Upper lobe of right lung (tissue), 1 donor: ENCODE results near the gene SPAG16. TPM values are rescaled to one million over a fixed set of nuclear protein-coding genes. Genes with fewer than 3 reads are reported as not detected.

Source experiments
- ATAC-seq: fragments of 200-7000 bp; cut with Tn5 transposase; one replicate; pipeline ENCODE4 v1.9.1; 2020; ENCODE audit warnings: mild to moderate bottlenecking, moderate library complexity
- DNase-seq: peaks from one replicate; pipeline ENCODE4 v3.0.0-alpha.2; 2020
- H3K27ac ChIP-seq: fragments of 200-600 bp; one replicate; pipeline ENCODE4 v1.8.0; 2022
- H3K27me3 ChIP-seq: fragments of 200-600 bp; one replicate; pipeline ENCODE4 v1.8.0; 2022; ENCODE audit warnings: mild to moderate bottlenecking
- H3K36me3 ChIP-seq: fragments of 200-600 bp; one replicate; pipeline ENCODE4 v1.8.0; 2022
- H3K4me1 ChIP-seq: fragments of 200-600 bp; one replicate; pipeline ENCODE4 v1.8.0; 2022
- H3K4me3 ChIP-seq: fragments of 200-600 bp; one replicate; pipeline ENCODE4 v1.8.0; 2022; ENCODE audit warnings: mild to moderate bottlenecking
- H3K9me3 ChIP-seq: fragments of 200-600 bp; one replicate; pipeline ENCODE4 v1.8.0; 2022
- intact Hi-C: fragments of 100-400 bp; cut with DNase I; formaldehyde crosslinking; loops from one replicate; pipeline ENCODE4 v1.11.0; 2022
- total RNA-seq: library from RNA; stranded (reverse); fragmentation: NEBNext Ultra II Directional; extraction: Animal tissue kit (Norgen Biotek cat#: 25700); gene quantifications from one replicate; pipeline ENCODE4 v1.2.1, GENCODE V29; 2021
- TF ChIP-seq, protein P1 (sequence below): fragments of 200-600 bp; IDR thresholded peaks from one replicate; pipeline ENCODE4 v1.8.0; 2022; ENCODE audit warnings: antibody characterized with exemption
- donor health status: DM: no; HTN: yes; CAD: no; lungs with severe emphysema.

SPAG16 gene
- total RNA-seq, 1 donor from 2014 or later = 11.6 TPM

DNA sequence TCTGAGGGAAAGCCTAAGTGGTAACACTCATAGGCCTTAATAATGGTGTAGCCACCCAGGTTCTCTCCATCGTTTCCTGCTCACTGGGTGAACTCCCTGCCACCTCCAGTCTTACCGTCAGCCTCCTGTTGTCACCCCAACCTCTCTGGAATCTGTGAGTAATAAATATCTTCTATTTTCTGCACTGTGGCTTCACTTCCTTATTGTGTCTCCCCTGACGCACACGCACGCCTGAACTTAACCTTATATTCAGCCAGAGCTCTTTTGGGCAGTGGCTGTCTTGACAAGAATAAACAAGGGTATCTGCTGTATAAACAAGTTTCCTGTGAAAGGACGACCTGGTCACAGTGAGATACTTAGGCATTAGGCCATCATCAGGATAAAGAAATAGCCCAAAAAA is 467.2 kb downstream of the SPAG16 start:
- intact Hi-C loops = no loop called here
- no peaks in the 10 kb centered on the region for H3K4me1 ChIP-seq
- no peaks in the 10 kb centered on the region for H3K36me3 ChIP-seq
- no peaks in the 10 kb centered on the region for H3K27me3 ChIP-seq
- no peaks in the 10 kb centered on the region for H3K9me3 ChIP-seq
- ATAC-seq (no peak), DNase-seq (no peak)
- TF ChIP-seq, protein P1, sequence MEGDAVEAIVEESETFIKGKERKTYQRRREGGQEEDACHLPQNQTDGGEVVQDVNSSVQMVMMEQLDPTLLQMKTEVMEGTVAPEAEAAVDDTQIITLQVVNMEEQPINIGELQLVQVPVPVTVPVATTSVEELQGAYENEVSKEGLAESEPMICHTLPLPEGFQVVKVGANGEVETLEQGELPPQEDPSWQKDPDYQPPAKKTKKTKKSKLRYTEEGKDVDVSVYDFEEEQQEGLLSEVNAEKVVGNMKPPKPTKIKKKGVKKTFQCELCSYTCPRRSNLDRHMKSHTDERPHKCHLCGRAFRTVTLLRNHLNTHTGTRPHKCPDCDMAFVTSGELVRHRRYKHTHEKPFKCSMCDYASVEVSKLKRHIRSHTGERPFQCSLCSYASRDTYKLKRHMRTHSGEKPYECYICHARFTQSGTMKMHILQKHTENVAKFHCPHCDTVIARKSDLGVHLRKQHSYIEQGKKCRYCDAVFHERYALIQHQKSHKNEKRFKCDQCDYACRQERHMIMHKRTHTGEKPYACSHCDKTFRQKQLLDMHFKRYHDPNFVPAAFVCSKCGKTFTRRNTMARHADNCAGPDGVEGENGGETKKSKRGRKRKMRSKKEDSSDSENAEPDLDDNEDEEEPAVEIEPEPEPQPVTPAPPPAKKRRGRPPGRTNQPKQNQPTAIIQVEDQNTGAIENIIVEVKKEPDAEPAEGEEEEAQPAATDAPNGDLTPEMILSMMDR = no peak
- no peak overlapping the region for H3K4me3 ChIP-seq
- no peak overlapping the region for H3K27ac ChIP-seq

DNA sequence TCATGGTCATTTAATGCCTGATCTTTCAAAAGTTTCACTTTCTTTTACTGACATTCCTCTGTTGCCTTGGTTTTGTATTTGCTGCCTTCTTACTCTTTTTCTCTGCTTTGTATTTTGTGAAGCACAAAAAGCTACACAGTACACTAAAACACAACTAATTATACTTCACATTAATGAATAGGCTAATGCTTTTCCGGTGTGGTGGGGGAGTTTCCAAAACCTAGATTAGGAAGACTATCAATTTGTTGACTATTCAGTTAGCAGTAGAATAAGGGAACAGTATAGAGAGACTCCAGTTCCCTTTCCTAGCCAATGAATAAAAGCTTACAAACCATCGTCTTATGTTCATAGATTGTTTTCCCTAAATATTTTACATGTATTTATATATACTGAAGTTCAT is 468.3 kb downstream of the SPAG16 start:
- TF ChIP-seq, protein P1 = no peak
- Histone ChIP-seq H3K9me3 (no peaks in the 10 kb centered on the region), H3K36me3 (no peaks in the 10 kb centered on the region), H3K27me3 (no peaks in the 10 kb centered on the region), H3K4me3 (no peak overlapping the region), H3K27ac (no peak overlapping the region), H3K4me1 (no peaks in the 10 kb centered on the region)
- DNase-seq (no peak), ATAC-seq (no peak)
- intact Hi-C loops = no loop called here

GRCh38 chr2:213757525-213757924 is 473.3 kb downstream of the SPAG16 start:
- no peaks in the 10 kb centered on the region for H3K9me3 ChIP-seq
- no peaks in the 10 kb centered on the region for H3K4me1 ChIP-seq
- intact Hi-C loops = no loop called here
- no peak overlapping the region for H3K27ac ChIP-seq
- no peaks in the 10 kb centered on the region for H3K27me3 ChIP-seq
- no peaks in the 10 kb centered on the region for H3K36me3 ChIP-seq
- ATAC-seq (no peak), DNase-seq (no peak)
- TF ChIP-seq, protein P1 = no peak
- no peak overlapping the region for H3K4me3 ChIP-seq

DNA sequence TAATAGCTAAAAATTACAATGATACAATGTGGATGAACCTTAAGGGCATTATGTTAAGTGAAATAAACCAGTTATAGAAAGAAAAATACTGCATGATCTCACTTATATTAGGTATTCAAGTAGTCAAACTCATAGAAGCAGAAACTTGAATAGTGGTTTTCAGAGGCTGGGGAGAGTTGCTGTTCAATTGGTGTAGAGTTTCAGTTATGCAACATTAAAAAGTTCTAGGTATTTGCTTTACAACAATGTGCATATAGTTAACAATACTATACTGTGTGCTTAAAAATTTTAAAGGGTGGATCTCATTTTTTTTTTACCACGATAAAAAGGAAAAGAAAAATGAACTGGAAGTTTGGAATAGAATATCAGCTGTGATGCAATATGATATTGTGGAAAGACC is 479.1 kb downstream of the SPAG16 start:
- intact Hi-C loops = no loop called here
- no peaks in the 10 kb centered on the region for H3K4me1 ChIP-seq
- TF ChIP-seq, protein P1 = no peak
- H3K27ac ChIP-seq = no peak overlapping the region
- ATAC-seq = no peak
- H3K4me3 ChIP-seq = no peak overlapping the region
- H3K27me3 ChIP-seq = no peaks in the 10 kb centered on the region
- DNase-seq = no peak
- no peaks in the 10 kb centered on the region for H3K36me3 ChIP-seq
- no peaks in the 10 kb centered on the region for H3K9me3 ChIP-seq

DNA sequence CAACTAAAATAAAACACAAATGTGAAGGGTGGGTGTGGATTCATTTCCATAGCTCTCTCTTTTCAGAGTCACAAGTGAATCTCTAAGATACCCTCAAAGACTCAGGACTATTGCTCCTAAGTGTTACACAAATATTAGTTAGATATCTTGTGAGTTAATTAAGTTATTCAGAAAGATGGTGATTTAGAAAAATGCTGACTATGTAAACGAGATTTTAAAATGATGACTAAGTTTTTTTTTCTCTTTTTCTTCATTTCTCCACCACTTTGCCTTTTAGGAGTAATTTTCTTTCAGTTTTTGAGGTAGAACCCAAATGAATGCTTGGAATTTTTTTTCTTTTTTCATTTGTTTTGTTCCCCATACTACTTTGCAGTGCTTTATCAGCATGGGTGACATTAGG is 479.7 kb downstream of the SPAG16 start:
- Histone ChIP-seq H3K4me1 (no peaks in the 10 kb centered on the region), H3K4me3 (no peak overlapping the region), H3K9me3 (no peaks in the 10 kb centered on the region), H3K36me3 (no peaks in the 10 kb centered on the region), H3K27ac (no peak overlapping the region), H3K27me3 (no peaks in the 10 kb centered on the region)
- ATAC-seq = no peak
- TF ChIP-seq, protein P1 = no peak
- intact Hi-C loops = no loop called here
- no peak for DNase-seq

DNA sequence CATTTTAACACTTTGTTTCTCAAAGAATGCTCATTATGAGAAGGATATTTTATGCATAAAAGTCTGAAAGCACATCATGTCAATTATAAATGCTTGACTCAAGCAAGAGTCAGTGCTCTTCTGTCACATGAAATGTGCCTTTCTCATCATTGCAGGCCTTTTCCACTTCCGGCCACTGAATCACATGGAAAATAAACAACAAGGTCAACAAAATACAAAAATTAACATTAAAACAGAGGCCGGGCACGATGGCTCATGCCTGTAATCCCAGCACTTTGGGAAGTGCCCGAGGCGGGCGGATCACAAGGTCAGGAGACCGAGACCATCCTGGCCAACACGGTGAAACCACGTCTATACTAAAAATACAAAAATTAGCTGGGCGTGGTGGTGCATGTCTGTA is 480.6 kb downstream of the SPAG16 start:
- no peaks in the 10 kb centered on the region for H3K4me1 ChIP-seq
- ATAC-seq = no peak
- no peak overlapping the region for H3K4me3 ChIP-seq
- H3K9me3 ChIP-seq = no peaks in the 10 kb centered on the region
- H3K27me3 ChIP-seq = no peaks in the 10 kb centered on the region
- intact Hi-C loops = no loop called here
- TF ChIP-seq, protein P1 = no peak
- H3K27ac ChIP-seq = no peak overlapping the region
- DNase-seq = no peak
- no peaks in the 10 kb centered on the region for H3K36me3 ChIP-seq
